Measurements from ENCODE around the gene MAGI2.

MAGI2 gene

DNA sequence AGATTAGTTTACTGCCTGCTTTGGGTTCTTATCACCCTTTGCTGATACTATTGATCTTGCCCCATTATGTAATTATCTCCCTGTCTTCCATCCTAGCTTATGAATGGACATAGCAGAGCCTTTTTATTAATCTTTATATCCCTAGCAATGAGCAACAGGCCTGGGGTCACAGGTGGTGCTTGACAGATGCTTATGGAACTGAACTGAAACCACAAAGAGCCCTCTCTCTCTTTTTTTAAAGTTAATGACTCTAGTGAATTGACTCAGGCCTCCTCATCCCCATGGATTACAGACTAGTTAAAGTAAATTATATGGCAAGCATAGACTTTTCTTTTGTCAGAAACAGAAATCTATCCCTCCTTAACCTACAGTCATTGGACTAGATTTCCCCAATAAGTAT, 1389.7 kb downstream of the MAGI2 start:
- TF ChIP-seq, protein P1, sequence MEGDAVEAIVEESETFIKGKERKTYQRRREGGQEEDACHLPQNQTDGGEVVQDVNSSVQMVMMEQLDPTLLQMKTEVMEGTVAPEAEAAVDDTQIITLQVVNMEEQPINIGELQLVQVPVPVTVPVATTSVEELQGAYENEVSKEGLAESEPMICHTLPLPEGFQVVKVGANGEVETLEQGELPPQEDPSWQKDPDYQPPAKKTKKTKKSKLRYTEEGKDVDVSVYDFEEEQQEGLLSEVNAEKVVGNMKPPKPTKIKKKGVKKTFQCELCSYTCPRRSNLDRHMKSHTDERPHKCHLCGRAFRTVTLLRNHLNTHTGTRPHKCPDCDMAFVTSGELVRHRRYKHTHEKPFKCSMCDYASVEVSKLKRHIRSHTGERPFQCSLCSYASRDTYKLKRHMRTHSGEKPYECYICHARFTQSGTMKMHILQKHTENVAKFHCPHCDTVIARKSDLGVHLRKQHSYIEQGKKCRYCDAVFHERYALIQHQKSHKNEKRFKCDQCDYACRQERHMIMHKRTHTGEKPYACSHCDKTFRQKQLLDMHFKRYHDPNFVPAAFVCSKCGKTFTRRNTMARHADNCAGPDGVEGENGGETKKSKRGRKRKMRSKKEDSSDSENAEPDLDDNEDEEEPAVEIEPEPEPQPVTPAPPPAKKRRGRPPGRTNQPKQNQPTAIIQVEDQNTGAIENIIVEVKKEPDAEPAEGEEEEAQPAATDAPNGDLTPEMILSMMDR (IDR thresholded peaks at IDR 0.05; ENCODE audit: insufficient read depth, missing control alignments): no peak
- no peak for FAIRE-seq
- DNase-seq (ENCODE audit: insufficient read length, low spot score): no peak

DNA sequence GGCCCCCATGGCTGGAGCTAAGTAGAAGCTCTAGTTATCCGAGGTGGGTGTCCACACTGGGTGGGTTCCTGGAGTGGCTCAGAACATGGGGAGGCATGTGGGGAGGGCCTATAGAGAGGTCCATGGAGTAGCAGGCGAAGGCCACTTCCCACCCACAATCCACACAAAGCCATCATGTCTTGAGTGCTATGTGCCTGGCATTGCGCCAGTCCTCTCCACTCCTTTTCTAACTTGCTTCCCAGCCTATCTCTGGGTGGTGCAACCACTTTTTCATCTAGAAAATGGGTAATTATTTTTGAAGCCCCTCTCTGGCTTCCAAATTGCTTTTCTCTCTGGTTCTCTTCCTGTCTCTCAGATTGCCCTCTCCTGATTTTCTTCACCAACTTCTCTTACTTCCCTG, 1391.3 kb downstream of the MAGI2 start:
- TF ChIP-seq, protein P1 (IDR thresholded peaks at IDR 0.05; ENCODE audit: insufficient read depth, missing control alignments): no peak

DNA sequence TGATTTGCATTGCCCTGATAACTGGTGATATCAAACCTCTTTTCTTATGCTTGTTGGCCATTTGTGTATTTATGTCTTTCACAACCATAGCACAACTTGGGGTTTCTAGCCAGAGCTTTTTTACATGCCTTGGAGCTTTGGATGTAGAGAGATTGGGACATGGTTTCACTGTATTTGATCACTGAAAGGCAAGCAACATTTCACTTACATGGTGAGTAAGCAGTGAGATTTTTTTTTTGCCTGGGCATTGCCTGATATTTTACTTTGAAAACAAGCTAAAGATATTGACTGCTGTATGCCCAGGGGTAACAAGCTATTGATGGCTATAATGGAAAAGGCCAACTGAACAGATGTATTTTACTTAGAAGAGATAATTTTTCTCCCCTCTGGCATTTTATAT, 1395.9 kb downstream of the MAGI2 start:
- FAIRE-seq: no peak
- DNase-seq (ENCODE audit: insufficient read length, low spot score): no peak

More for the DNA sequence above, 1391.3 kb downstream of the MAGI2 start:
- DNase-seq (ENCODE audit: insufficient read length, low spot score) (no peak), FAIRE-seq (no peak)

GRCh38 chr7:78055599-78055998, 1397.9 kb downstream of the MAGI2 start:
- DNase-seq (ENCODE audit: insufficient read length, low spot score) (no peak), FAIRE-seq (no peak)
- TF ChIP-seq, protein P1 (IDR thresholded peaks at IDR 0.05; ENCODE audit: insufficient read depth, missing control alignments): no peak

More for the DNA sequence above, 1395.9 kb downstream of the MAGI2 start:
- TF ChIP-seq, protein P1 (IDR thresholded peaks at IDR 0.05; ENCODE audit: insufficient read depth, missing control alignments): no peak

GRCh38 chr7:78055001-78055573, 1398.4 kb downstream of the MAGI2 start:
- FAIRE-seq (no peak), DNase-seq (ENCODE audit: insufficient read length, low spot score) (no peak)
- TF ChIP-seq, protein P1 (IDR thresholded peaks at IDR 0.05; ENCODE audit: insufficient read depth, missing control alignments): no peak

DNA sequence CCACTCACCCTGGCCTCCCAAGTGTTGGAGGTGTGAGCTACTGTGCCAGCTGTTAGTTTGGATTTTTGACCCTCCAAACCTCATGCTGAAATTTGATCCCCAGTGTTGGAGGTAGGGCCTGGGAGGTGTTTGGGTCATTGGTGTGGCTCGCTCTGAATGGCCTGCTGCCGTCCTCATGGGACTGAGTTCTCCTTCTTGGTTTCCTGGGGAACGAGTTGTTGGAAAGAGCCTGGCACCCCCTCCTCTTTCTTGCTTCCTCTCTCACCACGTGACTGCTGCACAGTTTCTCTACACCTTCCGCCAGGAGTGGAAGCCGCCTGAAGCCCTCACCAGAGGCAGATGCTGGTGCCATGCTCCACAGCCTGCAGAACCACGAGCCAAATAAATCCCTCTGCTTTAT, 1401.4 kb downstream of the MAGI2 start:
- TF ChIP-seq, protein P1 (IDR thresholded peaks at IDR 0.05; ENCODE audit: insufficient read depth, missing control alignments): no peak
- DNase-seq (ENCODE audit: insufficient read length, low spot score) (no peak), FAIRE-seq (no peak)

DNA sequence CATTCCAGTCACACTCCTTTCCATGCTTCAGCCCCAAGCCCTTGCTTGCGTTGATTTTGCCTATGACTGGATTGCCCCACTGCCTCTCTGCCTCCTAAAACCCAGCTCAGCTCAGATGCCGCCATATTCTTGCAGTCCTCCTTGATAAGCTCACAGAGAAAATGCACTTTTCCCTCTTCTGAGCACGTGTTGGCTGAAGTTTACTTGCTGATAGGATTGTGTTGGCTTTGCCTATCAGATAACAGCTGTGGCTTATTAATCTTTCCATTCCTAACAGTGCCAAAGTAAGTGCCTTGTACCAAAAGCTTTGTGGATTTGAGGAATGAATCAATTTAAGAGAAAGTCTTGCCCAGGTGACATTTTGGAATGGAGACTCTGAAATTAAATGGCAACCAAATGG, 1405.7 kb downstream of the MAGI2 start:
- FAIRE-seq: no peak
- TF ChIP-seq, protein P1 (IDR thresholded peaks at IDR 0.05; ENCODE audit: insufficient read depth, missing control alignments): no peak

More for the DNA sequence above, 1405.7 kb downstream of the MAGI2 start:
- no peak for DNase-seq (ENCODE audit: insufficient read length, low spot score)

Measured in D721Med (cell line).